ENCODE measurements around the gene EXOC6B.

The EXOC6B gene

GRCh38 chr2:72278046-72278445 is 547.8 kb downstream of the EXOC6B start:
- no peak overlapping the region for H3K9ac ChIP-seq (ENCODE audit: low read length in 2 of 2)
- no peaks in the 10 kb centered on the region for H3K36me3 ChIP-seq (ENCODE audit: control insufficient read depth in 2 of 2, insufficient read depth in 2 of 2, low read length in 2 of 2)
- no peak overlapping the region for H3K27ac ChIP-seq (ENCODE audit: low read length)
- no peaks in the 10 kb centered on the region for H3K4me1 ChIP-seq (ENCODE audit: control insufficient read depth, insufficient read depth, low read length)
- no peaks in the 10 kb centered on the region for H3K9me3 ChIP-seq (ENCODE audit: control insufficient read depth in 2 of 2, low read length in 2 of 2)
- no peak overlapping the region for H3K4me3 ChIP-seq (ENCODE audit: low read length in 2 of 2)
- H3K27me3 ChIP-seq (ENCODE audit: control insufficient read depth in 1 of 2, insufficient read depth in 2 of 2, low read length in 2 of 2): no peaks in the 10 kb centered on the region

- H3K36me3 ChIP-seq (ENCODE audit: control insufficient read depth in 2 of 2, insufficient read depth in 2 of 2, low read length in 2 of 2): no peaks in the 10 kb centered on the region
- no peak overlapping the region for H3K4me3 ChIP-seq (ENCODE audit: low read length in 2 of 2)
- H3K9ac ChIP-seq (ENCODE audit: low read length in 2 of 2): no peak overlapping the region
- H3K27me3 ChIP-seq (ENCODE audit: control insufficient read depth in 1 of 2, insufficient read depth in 2 of 2, low read length in 2 of 2): no peaks in the 10 kb centered on the region
- H3K9me3 ChIP-seq (ENCODE audit: control insufficient read depth in 2 of 2, low read length in 2 of 2): no peaks in the 10 kb centered on the region
- H3K4me1 ChIP-seq (ENCODE audit: control insufficient read depth, insufficient read depth, low read length): no peaks in the 10 kb centered on the region
- no peak overlapping the region for H3K27ac ChIP-seq (ENCODE audit: low read length)
These were observed 549.0 kb downstream of the EXOC6B start for GRCh38 chr2:72276876-72277275.

- no peak overlapping the region for H3K9ac ChIP-seq (ENCODE audit: low read length in 2 of 2)
- no peak overlapping the region for H3K4me3 ChIP-seq (ENCODE audit: low read length in 2 of 2)
- no peaks in the 10 kb centered on the region for H3K36me3 ChIP-seq (ENCODE audit: control insufficient read depth in 2 of 2, insufficient read depth in 2 of 2, low read length in 2 of 2)
These were observed 549.5 kb downstream of the EXOC6B start for GRCh38 chr2:72276356-72276755.

GRCh38 chr2:72275084-72275483 is 550.7 kb downstream of the EXOC6B start:
- Histone ChIP-seq H3K4me3 (ENCODE audit: low read length in 2 of 2) (no peak overlapping the region), H3K9ac (ENCODE audit: low read length in 2 of 2) (no peak overlapping the region), H3K9me3 (ENCODE audit: control insufficient read depth in 2 of 2, low read length in 2 of 2) (no peaks in the 10 kb centered on the region), H3K36me3 (ENCODE audit: control insufficient read depth in 2 of 2, insufficient read depth in 2 of 2, low read length in 2 of 2) (no peaks in the 10 kb centered on the region), H3K27ac (ENCODE audit: low read length) (no peak overlapping the region), H3K4me1 (ENCODE audit: control insufficient read depth, insufficient read depth, low read length) (no peaks in the 10 kb centered on the region), H3K27me3 (ENCODE audit: control insufficient read depth in 1 of 2, insufficient read depth in 2 of 2, low read length in 2 of 2) (no peaks in the 10 kb centered on the region)

More at GRCh38 chr2:72276356-72276755, 549.5 kb downstream of the EXOC6B start:
- H3K27ac ChIP-seq (ENCODE audit: low read length): no peak overlapping the region
- no peaks in the 10 kb centered on the region for H3K9me3 ChIP-seq (ENCODE audit: control insufficient read depth in 2 of 2, low read length in 2 of 2)
- no peaks in the 10 kb centered on the region for H3K27me3 ChIP-seq (ENCODE audit: control insufficient read depth in 1 of 2, insufficient read depth in 2 of 2, low read length in 2 of 2)
- H3K4me1 ChIP-seq (ENCODE audit: control insufficient read depth, insufficient read depth, low read length): no peaks in the 10 kb centered on the region

- no peaks in the 10 kb centered on the region for H3K9me3 ChIP-seq (ENCODE audit: control insufficient read depth in 2 of 2, low read length in 2 of 2)
- H3K36me3 ChIP-seq (ENCODE audit: control insufficient read depth in 2 of 2, insufficient read depth in 2 of 2, low read length in 2 of 2): no peaks in the 10 kb centered on the region
- H3K27me3 ChIP-seq (ENCODE audit: control insufficient read depth in 1 of 2, insufficient read depth in 2 of 2, low read length in 2 of 2): no peaks in the 10 kb centered on the region
- H3K9ac ChIP-seq (ENCODE audit: low read length in 2 of 2): no peak overlapping the region
- no peak overlapping the region for H3K4me3 ChIP-seq (ENCODE audit: low read length in 2 of 2)
- H3K27ac ChIP-seq (ENCODE audit: low read length): no peak overlapping the region
- H3K4me1 ChIP-seq (ENCODE audit: control insufficient read depth, insufficient read depth, low read length): no peaks in the 10 kb centered on the region
These were observed 551.4 kb downstream of the EXOC6B start for GRCh38 chr2:72274380-72274797.

GRCh38 chr2:72273384-72273783 is 552.4 kb downstream of the EXOC6B start:
- Histone ChIP-seq H3K4me3 (ENCODE audit: low read length in 2 of 2) (no peak overlapping the region), H3K36me3 (ENCODE audit: control insufficient read depth in 2 of 2, insufficient read depth in 2 of 2, low read length in 2 of 2) (no peaks in the 10 kb centered on the region), H3K9me3 (ENCODE audit: control insufficient read depth in 2 of 2, low read length in 2 of 2) (no peaks in the 10 kb centered on the region), H3K4me1 (ENCODE audit: control insufficient read depth, insufficient read depth, low read length) (no peaks in the 10 kb centered on the region), H3K27ac (ENCODE audit: low read length) (no peak overlapping the region), H3K27me3 (ENCODE audit: control insufficient read depth in 1 of 2, insufficient read depth in 2 of 2, low read length in 2 of 2) (no peaks in the 10 kb centered on the region), H3K9ac (ENCODE audit: low read length in 2 of 2) (no peak overlapping the region)

GRCh38 chr2:72271766-72272641 is 553.8 kb downstream of the EXOC6B start:
- no peak overlapping the region for H3K9ac ChIP-seq (ENCODE audit: low read length in 2 of 2)
- no peak overlapping the region for H3K27ac ChIP-seq (ENCODE audit: low read length)
- H3K4me1 ChIP-seq (ENCODE audit: control insufficient read depth, insufficient read depth, low read length): no peaks in the 10 kb centered on the region
- no peaks in the 10 kb centered on the region for H3K27me3 ChIP-seq (ENCODE audit: control insufficient read depth in 1 of 2, insufficient read depth in 2 of 2, low read length in 2 of 2)
- H3K4me3 ChIP-seq (ENCODE audit: low read length in 2 of 2): no peak overlapping the region
- H3K36me3 ChIP-seq (ENCODE audit: control insufficient read depth in 2 of 2, insufficient read depth in 2 of 2, low read length in 2 of 2): no peaks in the 10 kb centered on the region
- H3K9me3 ChIP-seq (ENCODE audit: control insufficient read depth in 2 of 2, low read length in 2 of 2): no peaks in the 10 kb centered on the region

GRCh38 chr2:72271276-72271614 is 554.6 kb downstream of the EXOC6B start:
- no peaks in the 10 kb centered on the region for H3K9me3 ChIP-seq (ENCODE audit: control insufficient read depth in 2 of 2, low read length in 2 of 2)
- H3K9ac ChIP-seq (ENCODE audit: low read length in 2 of 2): no peak overlapping the region
- H3K27ac ChIP-seq (ENCODE audit: low read length): no peak overlapping the region
- H3K36me3 ChIP-seq (ENCODE audit: control insufficient read depth in 2 of 2, insufficient read depth in 2 of 2, low read length in 2 of 2): no peaks in the 10 kb centered on the region
- H3K4me3 ChIP-seq (ENCODE audit: low read length in 2 of 2): no peak overlapping the region
- H3K4me1 ChIP-seq (ENCODE audit: control insufficient read depth, insufficient read depth, low read length): no peaks in the 10 kb centered on the region
- H3K27me3 ChIP-seq (ENCODE audit: control insufficient read depth in 1 of 2, insufficient read depth in 2 of 2, low read length in 2 of 2): no peaks in the 10 kb centered on the region

- no peak overlapping the region for H3K27ac ChIP-seq (ENCODE audit: low read length)
- H3K4me3 ChIP-seq (ENCODE audit: low read length in 2 of 2): no peak overlapping the region
- H3K9ac ChIP-seq (ENCODE audit: low read length in 2 of 2): no peak overlapping the region
- H3K9me3 ChIP-seq (ENCODE audit: control insufficient read depth in 2 of 2, low read length in 2 of 2): no peaks in the 10 kb centered on the region
- no peaks in the 10 kb centered on the region for H3K4me1 ChIP-seq (ENCODE audit: control insufficient read depth, insufficient read depth, low read length)
- no peaks in the 10 kb centered on the region for H3K36me3 ChIP-seq (ENCODE audit: control insufficient read depth in 2 of 2, insufficient read depth in 2 of 2, low read length in 2 of 2)
- H3K27me3 ChIP-seq (ENCODE audit: control insufficient read depth in 1 of 2, insufficient read depth in 2 of 2, low read length in 2 of 2): no peaks in the 10 kb centered on the region
These were observed 555.1 kb downstream of the EXOC6B start for GRCh38 chr2:72270556-72271275.

- Histone ChIP-seq H3K9ac (ENCODE audit: low read length in 2 of 2) (no peak overlapping the region), H3K9me3 (ENCODE audit: control insufficient read depth in 2 of 2, low read length in 2 of 2) (no peaks in the 10 kb centered on the region), H3K36me3 (ENCODE audit: control insufficient read depth in 2 of 2, insufficient read depth in 2 of 2, low read length in 2 of 2) (no peaks in the 10 kb centered on the region), H3K4me1 (ENCODE audit: control insufficient read depth, insufficient read depth, low read length) (no peaks in the 10 kb centered on the region), H3K4me3 (ENCODE audit: low read length in 2 of 2) (no peak overlapping the region), H3K27me3 (ENCODE audit: control insufficient read depth in 1 of 2, insufficient read depth in 2 of 2, low read length in 2 of 2) (no peaks in the 10 kb centered on the region), H3K27ac (ENCODE audit: low read length) (no peak overlapping the region)
These were observed 562.1 kb downstream of the EXOC6B start for GRCh38 chr2:72263776-72264060.

All from stomach smooth muscle (tissue), 2 donors.